Measurements from ENCODE around the gene PXK. TPM values are rescaled to one million over a fixed set of nuclear protein-coding genes. Genes with fewer than 3 reads are reported as not detected.

The PXK gene
- total and polyA plus RNA-seq, 10 of the 15 experiments (the other 5 are each of a cell fraction or from before 2014, with no cell fraction given): 8.4 to 38.0 (median 27.6) TPM

- Histone ChIP-seq H4K20me1 (ENCODE audit: control insufficient read depth, insufficient read depth) (no peaks in the 10 kb centered on the region), H3K9me3 (replicated peaks; ENCODE audit: control insufficient read depth, insufficient read depth, low read length) (no peaks in the 10 kb centered on the region), H3K4me2 (ENCODE audit: control insufficient read depth, insufficient read depth) (no peak overlapping the region), H3K27ac (ENCODE audit: control insufficient read depth, insufficient read depth) (no peak overlapping the region), H3K9ac (ENCODE audit: control insufficient read depth, insufficient read depth, low read length) (no peak overlapping the region), H2AFZ (ENCODE audit: control insufficient read depth, low read depth, low read length) (no peak overlapping the region), H3K79me2 (ENCODE audit: control insufficient read depth, insufficient read depth, low read length) (no peaks in the 10 kb centered on the region), H3K4me1 (ENCODE audit: control insufficient read depth, insufficient read depth, low read length) (peaks cover 24% of the 10 kb centered on the region), H3K4me3 (no peak overlapping the region), H3K36me3 (ENCODE audit: control insufficient read depth in 2 of 2, insufficient read depth in 2 of 2, low read length in 1 of 2) (peaks cover 4 to 10% of the 10 kb centered on the region in 2 experiments; a peak in 2 of 4 replicates), H3K27me3 (replicated peaks in 1 of 2; ENCODE audit: control insufficient read depth in 2 of 2, insufficient read depth in 2 of 2, low read length in 1 of 2) (no peaks in the 10 kb centered on the region)
- no TSS peak for BruUV-seq (replicated peaks)
- SMC1A ChIA-PET (ENCODE audit: uncharacterized antibody, unreplicated experiment): interaction anchor here (0.9 to 7.5 kb wide), 4 partner anchors 68 to 110 kb away, joined by 3 to 81 read pairs (median 12); partner anchors contain the start of genes HTD2, KCTD6, PXK and RPP14
- RAD21 ChIA-PET (ENCODE audit: unreplicated experiment): interaction anchor here (1.6 to 4.1 kb wide), 3 partner anchors 66 to 112 kb away, joined by 3 to 16 read pairs (median 6); partner anchors contain the start of genes HTD2 and RPP14
- intact Hi-C loops (cut with micrococcal nuclease; ENCODE audit: unreplicated experiment): no loop called here
- in situ Hi-C loops (cut with MboI): no loop called here
- FAIRE-seq: no peak
- POLR2A ChIA-PET: interaction anchor here (0.6 kb wide), 1 partner anchor 222 kb away, joined by 9 read pairs; no protein-coding TSS in a partner anchor
- no peak for DNase-seq (ENCODE audit: low read depth, low spot score)
- ATAC-seq: no peak
- WGBS (ENCODE audit: insufficient coverage, insufficient replicate concordance, low lambda C conversion rate, missing lambda C conversion rate): 74% methylated on average over 6 of the region's 6 CpGs
- CTCF ChIA-PET: interaction anchor here (0.6 to 4.8 kb wide), 8 partner anchors 12 to 238 kb away, joined by 3 to 47 read pairs (median 4); partner anchors contain the start of genes HTD2 and RPP14
- TF ChIP-seq SMARCA5 (IDR thresholded peaks at IDR 0.05): no peak
- no peak for TF ChIP-seq IKZF2 (IDR thresholded peaks at IDR 0.05)
- TF ChIP-seq HDGF (IDR thresholded peaks at IDR 0.05): no peak
- TF ChIP-seq EZH2 (IDR thresholded peaks at IDR 0.05; ENCODE audit: borderline replicate concordance, control insufficient read depth, low read depth, low read length): no peak
- TF ChIP-seq ZNF207 (IDR thresholded peaks at IDR 0.05; ENCODE audit: borderline replicate concordance): no peak
- TF ChIP-seq HDAC2 (IDR thresholded peaks at IDR 0.05): no peak
- TF ChIP-seq MAX (IDR thresholded peaks at IDR 0.05; ENCODE audit: low read depth, low read length): no peak
- TF ChIP-seq KDM1A (IDR thresholded peaks at IDR 0.05; ENCODE audit: borderline replicate concordance): no peak
- TF ChIP-seq BHLHE40 (IDR thresholded peaks at IDR 0.05; ENCODE audit: borderline replicate concordance in 1 of 2, low read depth in 2 of 2, low read length in 1 of 2): no peak
- no peak for TF ChIP-seq POU2F2 (IDR thresholded peaks at IDR 0.05; ENCODE audit: borderline replicate concordance, low read depth, low read length)
- TF ChIP-seq GABPA (IDR thresholded peaks at IDR 0.05; ENCODE audit: low read depth): no peak
- TF ChIP-seq MYC (IDR thresholded peaks at IDR 0.05; ENCODE audit: insufficient read depth, insufficient read length, insufficient replicate concordance, low read length, severe bottlenecking): no peak
- no peak for TF ChIP-seq NBN (IDR thresholded peaks at IDR 0.05)
- TF ChIP-seq WRNIP1 (IDR thresholded peaks at IDR 0.05; ENCODE audit: borderline replicate concordance, low read depth, low read length): no peak
- TF ChIP-seq FOXM1 (IDR thresholded peaks at IDR 0.05; ENCODE audit: low read depth, low read length): no peak
- no peak for TF ChIP-seq FOS (IDR thresholded peaks at IDR 0.05; ENCODE audit: borderline replicate concordance, extremely low read depth, insufficient read length)
- TF ChIP-seq E2F8 (IDR thresholded peaks at IDR 0.05; ENCODE audit: low read depth, partially characterized antibody): no peak
- TF ChIP-seq ZNF687 (IDR thresholded peaks at IDR 0.05): no peak
- TF ChIP-seq RAD21 (IDR thresholded peaks at IDR 0.05; ENCODE audit: insufficient read depth, low read depth, low read length): no peak
Observed at GRCh38 chr3:58418227-58418626, 85.5 kb downstream of the PXK start.
